Measurements from ENCODE around the gene VSIG8.

Gene VSIG8

DNA sequence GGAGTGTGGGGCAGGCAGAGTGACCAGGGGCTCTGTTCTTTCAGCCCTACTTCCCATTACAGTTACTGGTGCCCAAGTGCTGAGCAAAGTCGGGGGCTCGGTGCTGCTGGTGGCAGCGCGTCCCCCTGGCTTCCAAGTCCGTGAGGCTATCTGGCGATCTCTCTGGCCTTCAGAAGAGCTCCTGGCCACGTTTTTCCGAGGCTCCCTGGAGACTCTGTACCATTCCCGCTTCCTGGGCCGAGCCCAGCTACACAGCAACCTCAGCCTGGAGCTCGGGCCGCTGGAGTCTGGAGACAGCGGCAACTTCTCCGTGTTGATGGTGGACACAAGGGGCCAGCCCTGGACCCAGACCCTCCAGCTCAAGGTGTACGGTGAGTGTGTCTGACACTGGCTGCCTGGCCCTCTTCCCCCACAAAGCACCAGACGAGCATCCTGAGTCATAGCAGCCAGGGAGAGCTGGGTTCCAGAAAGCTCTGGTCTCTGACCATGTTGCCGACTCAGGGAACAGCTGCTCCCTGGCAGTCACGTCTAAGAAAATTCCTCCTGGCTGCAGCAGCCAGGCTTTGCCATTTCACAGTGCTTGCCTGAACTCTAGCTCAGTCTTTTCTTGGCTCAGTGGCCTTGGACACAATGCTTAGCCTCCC, 32.5 kb downstream of the VSIG8 start:
- DNase-seq (ENCODE audit: low read depth in 3 of 3), result no peak

DNA sequence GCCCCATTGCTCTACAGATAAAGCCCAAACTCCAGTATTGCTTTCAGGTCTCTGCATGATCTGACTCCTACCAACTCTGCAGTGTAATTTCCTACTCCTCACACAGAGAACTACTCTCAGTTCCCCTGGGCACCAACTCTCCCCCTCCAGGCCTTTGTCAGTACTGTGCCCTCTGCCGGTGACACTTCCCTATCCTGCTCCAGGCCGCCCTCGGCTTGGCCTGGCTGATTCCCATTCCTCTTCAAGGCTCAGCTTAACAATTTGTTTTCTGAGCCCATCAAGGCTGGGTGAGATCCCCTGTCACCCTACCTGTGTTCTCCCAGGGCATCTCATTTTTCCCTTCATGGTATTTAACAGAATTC, 33.2 kb downstream of the VSIG8 start:
- DNase-seq (ENCODE audit: low read depth in 3 of 3), result no peak

DNA sequence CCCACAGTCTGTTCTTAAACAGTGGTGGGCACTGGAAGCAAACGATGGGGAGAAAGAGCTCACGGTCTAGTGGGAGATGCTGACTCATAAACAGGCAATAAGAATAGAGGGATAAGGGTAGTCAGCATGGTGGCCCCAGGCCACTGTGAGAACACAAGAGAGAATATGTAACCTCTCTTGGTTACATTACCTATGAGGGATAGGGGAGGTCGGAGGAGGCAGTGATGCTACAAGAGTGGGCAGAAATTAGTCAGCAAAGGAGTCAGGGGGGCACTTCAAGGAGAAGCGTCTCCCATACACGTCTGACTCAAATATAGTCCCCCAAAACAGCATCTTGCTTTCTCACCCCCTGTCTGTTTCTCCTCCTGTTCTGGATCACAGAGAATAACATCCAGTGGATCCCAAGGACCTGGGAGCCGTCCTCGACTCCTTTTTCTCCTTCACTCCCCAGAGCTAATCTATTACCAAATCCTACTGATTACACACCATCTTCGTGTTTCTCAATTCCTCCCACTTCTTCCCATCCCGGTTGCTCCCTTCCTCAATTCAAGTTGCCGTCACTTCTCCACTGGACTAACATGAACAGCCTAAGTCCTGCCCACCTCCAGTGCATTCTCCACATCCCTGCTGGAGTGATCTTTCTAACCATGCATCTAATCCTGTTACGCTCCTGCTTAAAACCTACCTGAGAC, 33.7 kb downstream of the VSIG8 start:
- no peak for DNase-seq (ENCODE audit: low read depth in 3 of 3)

DNA sequence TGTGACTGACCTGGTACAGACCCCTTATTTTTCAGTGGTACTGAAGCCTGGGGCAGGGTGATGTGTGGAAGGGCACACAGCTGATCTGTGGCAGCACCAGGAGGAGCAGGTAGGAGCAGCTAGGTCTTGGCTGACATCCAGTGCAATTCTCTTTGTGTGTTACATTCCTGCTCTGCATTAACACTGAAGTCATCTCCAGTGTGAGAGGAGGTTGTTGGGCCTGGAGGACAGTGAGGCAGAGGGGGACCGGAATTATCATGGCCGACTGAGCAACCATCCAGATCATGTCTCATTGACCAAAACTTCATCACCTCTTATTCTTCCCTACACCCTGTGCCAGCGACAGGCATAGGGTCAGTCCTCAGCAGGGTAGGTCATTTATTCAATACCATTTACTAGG, 34.3 kb downstream of the VSIG8 start:
- DNase-seq (ENCODE audit: low read depth in 3 of 3), result no peak

DNA sequence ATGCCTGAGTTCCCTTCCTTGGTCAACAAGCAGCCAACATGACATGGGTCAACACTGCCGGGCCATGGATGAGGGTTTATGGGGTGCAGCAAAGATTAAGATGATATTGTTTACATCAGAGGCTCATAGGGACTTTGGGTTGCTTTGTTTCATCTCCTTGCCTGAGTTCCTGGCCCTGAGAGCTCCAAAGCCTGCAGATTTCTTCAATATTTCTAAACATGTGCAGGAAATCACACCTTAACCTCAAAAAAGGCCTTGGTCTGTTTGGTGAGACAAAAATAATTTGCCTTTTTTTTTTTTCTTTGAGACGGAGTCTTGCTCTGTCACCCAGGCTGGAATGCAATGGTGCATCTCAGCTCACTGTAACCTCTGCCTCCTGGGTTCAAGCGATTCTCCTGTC, 34.9 kb downstream of the VSIG8 start:
- no peak for DNase-seq (ENCODE audit: low read depth in 3 of 3)

DNA sequence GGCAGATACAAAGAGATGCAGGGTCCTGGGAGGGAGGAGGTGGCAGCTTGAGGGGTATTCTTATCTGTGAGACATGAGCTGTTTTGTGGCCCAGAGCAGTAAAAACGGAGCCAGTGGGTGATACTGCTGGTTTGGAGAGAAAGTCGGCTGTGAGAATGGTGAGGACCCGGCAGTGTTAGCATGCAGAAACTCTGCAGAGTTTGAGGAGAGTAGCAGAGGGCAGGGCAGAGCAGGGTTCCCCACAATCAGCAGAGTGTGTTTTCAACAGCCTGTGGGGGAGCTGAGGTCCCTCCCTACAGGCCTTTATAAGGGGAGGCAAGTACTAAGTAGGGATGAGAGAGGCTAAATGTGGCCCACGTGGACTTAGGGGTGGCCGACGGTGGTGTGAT, 35.4 kb downstream of the VSIG8 start:
- DNase-seq (ENCODE audit: low read depth in 3 of 3), result no peak

DNA sequence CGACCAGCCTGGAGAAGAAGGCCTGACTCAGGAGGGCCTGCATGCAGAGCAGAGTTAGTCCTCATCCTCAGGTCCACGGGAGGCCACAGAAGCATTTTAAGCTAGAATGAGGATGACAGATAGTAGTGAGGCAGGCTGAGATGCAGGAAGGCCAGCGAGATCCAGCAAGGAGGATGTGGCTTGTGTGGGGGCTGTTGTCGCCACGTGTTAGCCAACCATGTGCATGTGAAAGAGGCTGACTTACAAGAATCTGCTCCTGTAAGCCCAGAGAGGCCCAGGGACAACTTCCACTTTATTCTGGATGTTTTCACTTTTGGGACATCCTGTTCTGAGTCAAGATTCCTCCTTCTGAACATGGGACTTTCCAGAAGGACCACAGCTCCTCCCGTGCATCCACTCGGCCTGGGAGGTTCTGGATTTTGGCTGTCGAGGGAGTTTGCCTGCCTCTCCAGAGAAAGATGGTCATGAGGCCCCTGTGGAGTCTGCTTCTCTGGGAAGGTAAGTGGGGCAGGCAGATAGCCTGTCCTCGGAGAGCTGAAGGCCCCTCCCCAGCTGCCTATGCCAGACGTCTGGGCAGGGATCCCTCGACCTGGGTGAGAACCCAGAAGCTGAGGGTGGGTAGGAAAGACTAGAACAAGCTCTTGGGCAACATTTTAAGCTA, 35.9 kb downstream of the VSIG8 start, which contains the start of gene SLAMF8:
TSS of gene SLAMF8 (plus strand) at position 433 of the 661 bp plus-strand sequence. CDS start at position 459, 26 bp downstream.
- DNase-seq (ENCODE audit: low read depth in 3 of 3), result peak; percentile 4 to 10 (median 6)

DNA sequence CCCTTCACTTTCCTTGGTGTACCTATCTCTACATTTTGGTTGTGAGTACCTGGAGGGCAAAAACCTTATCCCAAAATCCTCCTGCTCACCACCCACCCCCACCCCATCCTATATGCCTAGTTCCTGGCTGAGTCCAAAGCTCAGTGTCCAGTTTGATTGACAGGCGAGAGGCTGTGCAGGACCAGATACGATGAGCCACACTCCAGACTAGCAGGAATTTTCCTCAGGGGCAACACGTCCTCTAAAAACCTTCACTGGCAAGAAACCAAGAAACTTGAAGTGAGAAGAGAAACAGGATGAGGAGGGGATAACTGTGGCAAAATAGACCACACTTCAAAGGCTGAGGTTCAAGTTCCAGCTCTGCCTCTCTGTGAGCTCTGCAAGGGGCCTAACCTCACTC, 36.9 kb downstream of the VSIG8 start:
- no peak for DNase-seq (ENCODE audit: low read depth in 3 of 3)

DNA sequence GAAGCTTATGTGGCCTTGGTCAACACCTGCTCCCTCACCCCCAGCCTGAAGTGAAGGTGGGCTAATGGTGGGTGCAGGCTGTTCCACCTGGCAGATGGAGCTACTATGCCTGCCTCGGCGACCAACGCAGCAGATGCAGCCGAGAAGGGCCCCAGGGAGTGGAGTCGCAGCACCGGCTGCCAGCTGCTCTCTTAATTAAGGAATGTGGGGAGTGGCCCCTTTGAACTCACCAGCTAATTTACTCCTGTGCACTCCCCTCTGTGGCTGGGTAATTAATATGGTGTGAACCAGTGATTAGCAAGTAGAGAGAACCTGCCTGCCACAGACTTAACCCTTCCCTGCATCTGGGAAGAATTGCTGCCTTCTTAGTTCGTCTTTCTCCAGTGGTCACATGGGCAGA, 39.1 kb downstream of the VSIG8 start:
- DNase-seq (ENCODE audit: low read depth in 3 of 3), result no peak

DNA sequence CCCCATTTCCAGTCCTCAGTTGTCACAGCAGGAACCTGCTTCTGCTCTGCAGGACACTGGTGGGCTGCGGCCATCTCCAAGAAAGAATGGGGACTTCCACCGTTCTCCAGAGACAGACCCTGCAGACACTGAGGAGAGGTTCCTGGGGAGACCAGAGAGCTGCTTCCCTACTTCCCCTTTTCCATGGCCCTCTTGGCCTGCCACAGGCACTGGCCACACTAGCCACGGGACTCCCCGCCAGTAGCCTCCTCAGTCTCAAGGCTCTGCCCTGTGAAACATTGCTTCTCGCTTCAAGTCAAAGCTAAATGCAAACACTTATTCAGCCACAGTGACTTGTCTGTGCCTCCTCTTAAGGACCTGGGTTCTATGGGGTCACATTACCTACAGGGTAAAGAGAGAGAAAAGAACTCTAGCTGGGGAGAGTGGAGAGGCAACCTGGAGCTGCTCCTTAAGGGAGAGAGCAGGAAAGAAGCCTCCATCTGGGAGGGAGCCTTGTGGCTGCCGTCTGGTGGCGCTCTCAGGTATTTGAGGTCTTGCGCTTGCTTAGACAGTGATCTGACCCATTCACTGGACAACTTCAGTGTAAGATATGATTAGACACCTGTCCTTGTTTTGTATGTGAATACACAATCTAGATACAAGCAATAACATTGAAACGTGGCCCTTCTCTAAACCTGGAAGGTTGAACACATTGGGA, 41.1 kb downstream of the VSIG8 start:
- no peak for DNase-seq (ENCODE audit: low read depth in 3 of 3)

DNA sequence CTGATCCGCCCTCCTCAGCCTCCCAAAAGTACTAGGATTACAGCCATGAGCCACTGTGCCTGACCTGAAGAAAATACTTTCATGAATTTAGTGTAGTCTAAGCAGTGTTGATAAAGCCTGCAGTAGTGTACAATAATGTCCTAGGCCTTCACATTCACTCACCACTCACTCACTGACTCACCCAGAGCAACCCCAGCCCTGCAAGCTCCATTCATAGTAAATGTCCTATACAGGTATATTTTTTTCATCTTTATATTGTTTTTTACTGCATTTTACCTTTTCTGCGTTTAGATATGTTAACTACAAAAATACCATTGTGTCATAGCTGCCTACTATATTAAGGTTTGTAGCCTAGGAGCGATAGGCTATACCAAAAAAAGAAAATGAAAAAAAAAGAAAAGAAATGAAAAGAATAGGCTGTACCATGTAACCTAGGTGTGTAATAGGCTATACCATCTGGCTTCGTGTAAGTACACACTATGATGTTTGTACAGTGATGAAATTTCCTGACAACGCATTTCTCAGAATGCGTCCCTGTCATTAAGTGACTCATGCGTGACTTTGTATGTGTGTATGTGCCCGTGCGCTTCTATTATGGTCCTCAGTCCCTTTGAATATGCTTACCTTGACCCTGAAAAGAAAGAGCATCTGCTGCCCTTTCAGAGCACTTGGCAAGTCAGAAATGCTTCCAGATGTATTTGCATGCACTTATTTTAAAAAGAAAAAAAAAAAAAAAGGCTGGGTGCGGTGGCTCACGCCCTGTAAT, 45.0 kb downstream of the VSIG8 start:
- no peak for DNase-seq (ENCODE audit: low read depth in 3 of 3)

DNA sequence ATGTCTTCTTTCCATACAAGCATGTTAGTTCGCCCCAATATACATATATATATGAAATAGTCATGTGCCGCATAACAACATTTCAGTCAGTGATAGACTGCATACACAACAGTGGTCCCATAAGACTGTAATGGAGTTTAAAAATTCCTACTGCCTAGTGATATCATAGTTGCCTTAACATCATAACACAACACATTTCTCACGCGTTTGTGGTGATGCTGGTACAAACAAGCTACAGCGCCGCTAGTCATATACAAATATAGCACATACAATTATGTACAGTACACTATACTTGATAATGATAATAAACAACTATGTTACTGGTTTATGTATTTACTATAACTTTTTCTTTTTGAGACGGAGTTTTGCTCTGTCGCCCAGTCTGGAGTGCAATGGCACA, 46.5 kb downstream of the VSIG8 start:
- DNase-seq (ENCODE audit: low read depth in 3 of 3), result no peak

DNA sequence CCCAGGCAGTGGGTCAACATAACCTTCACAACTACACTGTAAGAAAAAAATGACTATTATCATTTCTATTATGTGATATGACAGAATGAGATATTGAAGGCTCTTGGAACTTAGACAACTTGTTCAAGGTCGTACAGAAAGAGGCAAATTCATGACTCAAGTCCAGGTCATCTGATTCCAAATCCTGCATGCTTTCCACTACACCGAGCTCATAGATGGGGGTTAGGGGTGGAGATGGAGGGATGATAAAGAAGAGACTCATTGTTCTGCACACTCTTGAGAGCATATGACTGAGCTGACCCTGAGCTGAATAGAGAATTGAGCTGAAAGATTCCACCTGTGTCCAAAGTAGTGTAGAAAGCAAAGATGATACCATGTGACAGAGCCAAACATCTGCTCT, 57.5 kb downstream of the VSIG8 start:
- DNase-seq (ENCODE audit: low read depth in 3 of 3), result no peak

Data from stimulated activated CD4-positive, alpha-beta T cell treated with anti-CD3 and anti-CD28 coated beads, TNF-alpha, amount 100 ng/mL, for 4 hours (primary cell).